Mesothelial cell of epicardium (in vitro differentiated cells): ENCODE measurements around the gene FADS3. TPM values are rescaled to one million over a fixed set of nuclear protein-coding genes. Genes with fewer than 3 reads are reported as not detected.

Experiments
- DNase-seq, 2 experiments: peaks; one replicate each; pipeline ENCODE4 v3.0.0; 2021; ENCODE audit warnings: low spot score in 2 of 2; ENCODE audit not compliant: unreplicated experiment in 2 of 2
- H3K27ac Mint-ChIP-seq: 2 replicates; pipeline ENCODE4 v1.8.0; 2021; ENCODE audit warnings: mixed read lengths
- H3K27me3 Mint-ChIP-seq: 2 replicates; pipeline ENCODE4 v1.8.0; 2021; ENCODE audit warnings: low read depth, mixed read lengths
- H3K36me3 Mint-ChIP-seq: 2 replicates; pipeline ENCODE4 v1.8.0; 2021; ENCODE audit warnings: mixed read lengths
- H3K4me1 Mint-ChIP-seq: 2 replicates; pipeline ENCODE4 v1.8.0; 2021; ENCODE audit warnings: mixed read lengths
- H3K4me3 Mint-ChIP-seq: 2 replicates; pipeline ENCODE4 v1.8.0; 2021; ENCODE audit warnings: mild to moderate bottlenecking, moderate library complexity, mixed read lengths
- H3K9me3 Mint-ChIP-seq: 2 replicates; pipeline ENCODE4 v1.8.0; 2021; ENCODE audit warnings: mixed read lengths
- total RNA-seq: library from RNA; stranded (reverse); gene quantifications from 3 replicates; pipeline ENCODE4 v1.2.1, GENCODE V29; 2021
- TF ChIP-seq, protein P1 (sequence below): fragments of 200-600 bp; sonication (generic); IDR thresholded peaks from one replicate; pipeline ENCODE4 v1.5.0; 2021; ENCODE audit warnings: antibody characterized with exemption; ENCODE audit not compliant: unreplicated experiment

Gene FADS3
- total RNA-seq, 1 donor from 2014 or later: 8.9 TPM

DNA sequence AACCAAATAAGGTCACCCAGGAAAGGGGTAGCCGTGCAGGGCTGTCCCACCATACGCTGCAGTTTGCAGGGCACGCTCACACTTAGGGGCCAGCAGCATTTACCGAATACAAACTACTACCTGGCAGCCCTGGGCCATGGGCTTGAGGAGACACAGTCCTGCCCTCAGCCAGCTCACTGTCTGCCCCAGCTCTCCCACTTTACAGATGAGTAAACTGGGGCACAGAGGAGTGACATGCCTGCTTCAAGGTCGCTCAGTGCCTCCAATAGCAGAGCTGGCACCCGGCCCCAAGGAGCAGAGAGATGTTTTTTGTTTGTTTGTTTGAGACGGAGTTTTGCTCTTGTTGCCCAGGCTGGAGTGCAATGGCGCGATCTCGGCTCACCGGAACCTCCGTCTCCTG lies 2.8 kb downstream of the FADS3 start:
- no peaks in the 10 kb centered on the region for H3K9me3 Mint-ChIP-seq
- TF ChIP-seq, protein P1, sequence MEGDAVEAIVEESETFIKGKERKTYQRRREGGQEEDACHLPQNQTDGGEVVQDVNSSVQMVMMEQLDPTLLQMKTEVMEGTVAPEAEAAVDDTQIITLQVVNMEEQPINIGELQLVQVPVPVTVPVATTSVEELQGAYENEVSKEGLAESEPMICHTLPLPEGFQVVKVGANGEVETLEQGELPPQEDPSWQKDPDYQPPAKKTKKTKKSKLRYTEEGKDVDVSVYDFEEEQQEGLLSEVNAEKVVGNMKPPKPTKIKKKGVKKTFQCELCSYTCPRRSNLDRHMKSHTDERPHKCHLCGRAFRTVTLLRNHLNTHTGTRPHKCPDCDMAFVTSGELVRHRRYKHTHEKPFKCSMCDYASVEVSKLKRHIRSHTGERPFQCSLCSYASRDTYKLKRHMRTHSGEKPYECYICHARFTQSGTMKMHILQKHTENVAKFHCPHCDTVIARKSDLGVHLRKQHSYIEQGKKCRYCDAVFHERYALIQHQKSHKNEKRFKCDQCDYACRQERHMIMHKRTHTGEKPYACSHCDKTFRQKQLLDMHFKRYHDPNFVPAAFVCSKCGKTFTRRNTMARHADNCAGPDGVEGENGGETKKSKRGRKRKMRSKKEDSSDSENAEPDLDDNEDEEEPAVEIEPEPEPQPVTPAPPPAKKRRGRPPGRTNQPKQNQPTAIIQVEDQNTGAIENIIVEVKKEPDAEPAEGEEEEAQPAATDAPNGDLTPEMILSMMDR: no peak
- no peak overlapping the region for H3K27ac Mint-ChIP-seq

DNA sequence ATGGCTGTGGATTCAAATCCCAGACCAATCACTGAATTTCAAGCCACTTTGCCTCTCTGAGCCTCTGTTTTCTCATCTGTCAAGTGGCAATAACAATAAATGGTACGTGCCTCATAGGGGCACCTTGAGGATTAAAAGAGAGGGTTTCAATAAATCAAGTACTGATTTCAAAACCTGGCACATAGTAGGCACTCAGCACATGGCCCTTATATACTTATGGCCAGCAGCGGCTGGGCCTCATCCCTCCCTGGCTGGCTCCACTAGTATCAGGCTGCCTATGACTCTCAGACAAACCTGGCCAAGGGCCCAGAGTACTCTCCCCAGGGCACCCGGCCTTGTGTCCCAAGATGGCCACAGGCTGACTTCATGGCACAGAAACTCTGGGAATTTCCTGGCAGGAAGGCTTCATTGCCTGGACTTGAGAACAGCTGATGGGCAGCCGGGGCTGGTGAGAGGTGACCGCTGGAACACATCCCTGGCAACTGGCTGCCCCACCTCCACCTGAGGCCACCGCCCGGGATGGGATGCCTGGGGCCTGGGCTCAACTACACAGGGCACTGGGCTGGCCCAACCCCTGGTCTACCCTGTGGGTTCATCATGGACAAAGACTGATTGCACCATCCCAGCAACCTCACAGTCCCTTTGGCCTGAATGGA lies 3.4 kb downstream of the FADS3 start:
- Mint-ChIP-seq H3K27me3 (peaks cover 2% of the 10 kb centered on the region), H3K9me3 (no peaks in the 10 kb centered on the region), H3K4me1 (peaks cover 2% of the 10 kb centered on the region), H3K36me3 (no peaks in the 10 kb centered on the region), H3K27ac (no peak overlapping the region), H3K4me3 (no peak overlapping the region)
- no peak for DNase-seq
- TF ChIP-seq, protein P1: no peak

More for the DNA sequence above, 2.8 kb downstream of the FADS3 start:
- H3K36me3 Mint-ChIP-seq: no peaks in the 10 kb centered on the region
- H3K27me3 Mint-ChIP-seq: peaks cover 2% of the 10 kb centered on the region
- H3K4me3 Mint-ChIP-seq: no peak overlapping the region
- H3K4me1 Mint-ChIP-seq: peaks cover 2% of the 10 kb centered on the region
- DNase-seq: no peak

DNA sequence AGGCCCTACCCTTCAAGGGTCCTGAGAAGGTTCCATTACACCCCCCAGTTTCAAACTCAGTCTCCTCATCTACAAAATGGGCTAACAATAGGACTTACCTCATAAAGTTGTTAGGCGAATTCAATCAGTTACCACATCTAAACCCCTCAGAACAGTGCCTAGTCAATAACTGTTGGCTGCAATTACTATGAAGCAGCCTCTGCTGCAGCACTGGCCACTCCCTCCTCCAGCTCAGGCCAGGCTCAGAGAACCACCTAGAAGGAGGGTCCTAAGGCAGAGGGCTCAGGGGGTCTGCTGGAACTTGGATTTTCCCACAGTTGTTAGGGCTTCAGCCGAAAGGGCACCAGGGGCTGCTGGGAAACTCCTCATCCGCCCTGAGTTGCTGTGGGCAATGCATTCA lies 4.7 kb downstream of the FADS3 start:
- Mint-ChIP-seq H3K9me3 (no peaks in the 10 kb centered on the region), H3K4me1 (peaks cover 2% of the 10 kb centered on the region), H3K27me3 (peaks cover 2% of the 10 kb centered on the region), H3K27ac (no peak overlapping the region), H3K36me3 (no peaks in the 10 kb centered on the region), H3K4me3 (no peak overlapping the region)
- TF ChIP-seq, protein P1: no peak
- no peak for DNase-seq

DNA sequence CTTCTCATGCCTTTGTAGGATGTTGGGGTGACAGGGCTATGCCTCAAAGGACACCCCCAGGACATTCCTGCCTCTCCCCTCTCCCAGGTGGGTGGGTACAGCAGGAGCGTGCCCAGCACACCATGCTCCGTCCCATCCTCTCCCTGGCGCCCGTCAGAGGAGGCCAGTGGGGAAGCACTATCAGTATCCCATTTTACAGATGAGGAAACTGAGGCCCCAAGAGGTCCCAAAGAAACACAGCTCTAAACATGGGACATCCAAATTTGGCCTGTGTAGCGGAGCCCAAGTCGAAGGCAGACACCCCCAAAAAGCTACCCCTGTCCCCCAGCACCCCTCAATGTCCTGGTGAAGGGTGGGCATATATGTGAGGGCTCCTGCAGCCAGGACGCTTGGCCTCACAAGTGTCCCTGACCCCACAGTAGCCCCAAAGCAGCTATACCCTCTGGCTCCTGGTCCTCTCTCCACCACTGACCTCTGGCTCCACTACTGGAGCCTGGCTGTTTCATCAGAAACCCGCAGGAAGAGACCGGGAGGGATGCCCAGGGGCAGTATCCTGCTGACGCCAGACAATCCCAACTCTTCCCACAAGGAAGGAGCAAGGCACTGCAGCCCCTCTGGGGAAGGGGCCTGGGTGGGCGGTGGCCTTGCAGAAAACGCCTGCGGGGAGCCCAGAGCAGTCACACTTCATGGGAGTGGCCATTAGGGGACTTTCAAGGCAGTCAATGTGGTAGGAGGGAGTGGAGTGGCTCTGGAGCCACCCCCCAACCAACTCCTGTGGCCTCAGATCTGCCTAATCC lies 5.4 kb downstream of the FADS3 start:
- Mint-ChIP-seq H3K4me3 (no peak overlapping the region), H3K4me1 (peaks cover 2% of the 10 kb centered on the region), H3K9me3 (no peaks in the 10 kb centered on the region), H3K27me3 (peaks cover 2% of the 10 kb centered on the region), H3K36me3 (no peaks in the 10 kb centered on the region), H3K27ac (no peak overlapping the region)
- no peak for DNase-seq
- TF ChIP-seq, protein P1: no peak

DNA sequence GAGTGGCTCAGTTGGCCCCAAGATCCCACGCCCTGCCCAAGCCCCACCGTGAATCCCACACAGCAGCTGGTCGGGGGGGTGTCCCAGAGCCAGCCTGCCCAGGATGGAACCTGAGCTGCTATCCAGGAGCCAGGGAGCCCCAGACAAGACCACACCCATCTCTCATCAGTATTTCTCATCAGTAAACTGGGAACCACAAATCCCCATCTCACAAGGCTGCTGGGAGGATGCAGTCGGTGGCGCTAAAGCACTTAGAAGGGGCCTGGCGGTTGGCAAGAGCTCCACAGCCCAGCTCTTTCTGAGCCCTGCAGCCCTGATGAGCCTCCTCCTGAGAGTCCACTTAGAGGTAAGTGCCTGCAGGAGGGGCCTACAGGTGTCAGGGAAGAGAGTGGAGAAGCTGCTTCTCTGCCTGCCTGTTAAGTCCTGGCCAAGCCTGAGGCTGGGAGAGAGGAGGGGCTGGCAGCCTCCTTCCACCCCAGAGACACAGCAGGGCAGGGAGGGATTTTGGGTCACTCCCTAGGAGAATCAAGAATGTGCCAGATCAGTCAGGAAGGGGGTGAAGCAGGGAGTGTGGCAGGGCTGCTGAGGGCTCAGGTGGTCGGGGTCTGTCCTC lies 6.1 kb downstream of the FADS3 start:
- TF ChIP-seq, protein P1: no peak
- no peak overlapping the region for H3K4me3 Mint-ChIP-seq
- no peaks in the 10 kb centered on the region for H3K4me1 Mint-ChIP-seq
- H3K36me3 Mint-ChIP-seq: no peaks in the 10 kb centered on the region
- H3K9me3 Mint-ChIP-seq: no peaks in the 10 kb centered on the region
- H3K27me3 Mint-ChIP-seq: no peaks in the 10 kb centered on the region
- no peak for DNase-seq
- no peak overlapping the region for H3K27ac Mint-ChIP-seq
